Endothelial cell of umbilical vein (primary cell): Measurements from ENCODE around the gene CNNM4. TPM values are rescaled to one million over a fixed set of nuclear protein-coding genes. Genes with fewer than 3 reads are reported as not detected.
A peak's percentile ranks its signal among the peaks of the same experiment; 100 is the strongest.

Experiments used
- BruUV-seq: library from RNA; stranded (reverse); fragments of 400-500 nt; replicated peaks from 2 replicates; lab custom pipeline; 2021; lab: Mats Ljungman, UMichigan
- CTCF ChIA-PET: fragments of 300-600, 350-600 bp; sonication (Branson Sonifier 250); formaldehyde crosslinking; loops from one replicate; lab custom pipeline; 2021; ENCODE audit warnings: antibody characterized with exemption, inconsistent platforms; lab: Charles Lee
- POLR2A ChIA-PET: fragments of 300-600, 350-600 bp; sonication (Branson Sonifier 250); formaldehyde crosslinking; loops from one replicate; lab custom pipeline; 2021; ENCODE audit warnings: antibody characterized with exemption, inconsistent platforms; lab: Charles Lee
- DNase-seq: peaks from one replicate; pipeline ENCODE4 v3.0.0-alpha.2; 2011; ENCODE audit warnings: low read depth, low spot score
- FAIRE-seq: peaks from 2 replicates; lab custom pipeline; 2011; peaks lifted over from hg19 to GRCh38; lab: Jason Lieb, UNC
- H2AFZ ChIP-seq: 2 replicates; pipeline ENCODE4 v1.6.0; 2012; ENCODE audit warnings: low read depth, low read length, control low read depth, inconsistent platforms
- H3K27ac ChIP-seq: 2 replicates; pipeline ENCODE4 v1.5.1; 2011; ENCODE audit warnings: low read depth, mild to moderate bottlenecking, control low read depth, low read length, moderate library complexity; ENCODE audit not compliant: insufficient read depth
- H3K27me3 ChIP-seq, 2 experiments: 2 replicates each; pipeline versions ENCODE4 v1.6.0 to v1.6.1; 2011; ENCODE audit warnings: low read length in 2 of 2, mixed read lengths in 1 of 2; ENCODE audit not compliant: control insufficient read depth in 2 of 2, insufficient read depth in 2 of 2
- H3K36me3 ChIP-seq, 2 experiments: 2 replicates in 1 of 2; 3 replicates in 1 of 2; pipeline ENCODE4 v1.5.1; 2011; ENCODE audit warnings: low read length in 2 of 2, mild to moderate bottlenecking in 1 of 2, moderate library complexity in 1 of 2; ENCODE audit not compliant: control insufficient read depth in 2 of 2, insufficient read depth in 2 of 2; ENCODE audit errors: extremely low read depth in 1 of 2
- H3K4me1 ChIP-seq: 3 replicates; pipeline ENCODE4 v1.5.1; 2011; ENCODE audit warnings: mild to moderate bottlenecking, low read length; ENCODE audit not compliant: control insufficient read depth, insufficient read depth; ENCODE audit errors: extremely low read depth
- H3K4me2 ChIP-seq: 2 replicates; pipeline ENCODE4 v1.6.1; 2011; ENCODE audit warnings: low read length, control low read depth, mixed read lengths; ENCODE audit not compliant: insufficient read depth
- H3K4me3 ChIP-seq, 3 experiments: fragments of 200-600 bp in 1 of 3; sonication (generic), shearing (Covaris generic) in 1 of 3; replicated peaks in 1 of 3; 2 replicates each; pipeline ENCODE4 v1.5.1; 2011 to 2016; ENCODE audit warnings: control low read depth in 3 of 3, low read length in 3 of 3, mild to moderate bottlenecking in 2 of 3, inconsistent platforms in 1 of 3, low read depth in 1 of 3, moderate library complexity in 1 of 3; ENCODE audit not compliant: insufficient read depth in 1 of 3
- H3K79me2 ChIP-seq: 2 replicates; pipeline ENCODE4 v1.6.0; 2012; ENCODE audit warnings: low read length, inconsistent platforms; ENCODE audit not compliant: control insufficient read depth, insufficient read depth
- H3K9ac ChIP-seq: replicated peaks from 2 replicates; pipeline ENCODE3; 2011; ENCODE audit warnings: low read length, control low read depth; ENCODE audit not compliant: insufficient read depth; ENCODE audit errors: extremely low read depth
- H3K9me1 ChIP-seq: replicated peaks from 3 replicates; pipeline ENCODE4 v1.6.0; 2011; ENCODE audit warnings: mild to moderate bottlenecking, low read length; ENCODE audit not compliant: control insufficient read depth, insufficient read depth; ENCODE audit errors: extremely low read depth
- H3K9me3 ChIP-seq: replicated peaks from 2 replicates; pipeline ENCODE4 v1.5.1; 2012; ENCODE audit warnings: low read length, inconsistent platforms; ENCODE audit not compliant: control insufficient read depth, insufficient read depth
- H4K20me1 ChIP-seq: replicated peaks from 2 replicates; pipeline ENCODE3; 2011; ENCODE audit warnings: mild to moderate bottlenecking, low read length; ENCODE audit not compliant: control insufficient read depth, insufficient read depth; ENCODE audit errors: extremely low read depth
- CTCF ChIP-seq, 2 donors: IDR thresholded peaks; 1 replicate in 1 of 2; 2 replicates in 1 of 2; pipeline ENCODE4 v1.5.1; 2011; ENCODE audit warnings: low read length in 2 of 2, mild to moderate bottlenecking in 2 of 2, moderate library complexity in 2 of 2, control low read depth in 1 of 2, inconsistent platforms in 1 of 2, low read depth in 1 of 2; ENCODE audit not compliant: insufficient read depth in 1 of 2; ENCODE audit errors: extremely low read depth in 1 of 2
- EZH2 ChIP-seq: IDR thresholded peaks from 2 replicates; pipeline ENCODE4 v1.6.1; 2012; ENCODE audit warnings: borderline replicate concordance, low read depth, mild to moderate bottlenecking, moderate library complexity, low read length, inconsistent platforms; ENCODE audit not compliant: severe bottlenecking
- FOS ChIP-seq: IDR thresholded peaks from 2 replicates; pipeline ENCODE4 v1.6.1; 2011; ENCODE audit warnings: mild to moderate bottlenecking, low read length, moderate library complexity, borderline replicate concordance; ENCODE audit not compliant: insufficient read depth
- GATA2 ChIP-seq: IDR thresholded peaks from 2 replicates; pipeline ENCODE4 v1.7.0; 2011; ENCODE audit warnings: low read depth, mild to moderate bottlenecking, moderate library complexity, mixed read lengths, low read length; ENCODE audit not compliant: insufficient read length, insufficient read depth
- JUN ChIP-seq: IDR thresholded peaks from 2 replicates; pipeline ENCODE4 v1.6.1; 2011; ENCODE audit warnings: borderline replicate concordance, low read depth; ENCODE audit not compliant: insufficient read length, insufficient read depth
- MYC ChIP-seq: IDR thresholded peaks from one replicate; pipeline ENCODE4 v1.6.1; 2011; ENCODE audit warnings: mild to moderate bottlenecking, low read depth, low read length
- POLR2A ChIP-seq: IDR thresholded peaks from 2 replicates; pipeline ENCODE4 v1.6.1; 2012; ENCODE audit warnings: low read depth, mild to moderate bottlenecking, control low read depth, low read length
- POLR2AphosphoS5 ChIP-seq: IDR thresholded peaks from 2 replicates; pipeline ENCODE4 v1.6.1; 2012; ENCODE audit warnings: low read depth, mild to moderate bottlenecking, control low read depth, low read length, moderate library complexity; ENCODE audit not compliant: insufficient read depth
- dilution Hi-C: fragments of 300-500 bp; cut with MboI; formaldehyde crosslinking; loops from one replicate; pipeline ENCODE4 v1.15.0; 2019; ENCODE audit warnings: low sequenced_read_pairs; ENCODE audit not compliant: extremely low pct_ligation_motif_present
- intact Hi-C: fragments of 100-400 bp; cut with micrococcal nuclease; formaldehyde crosslinking; loops from one replicate; pipeline ENCODE4 v1.10.0; 2022
- polyA plus RNA-seq, 4 experiments: library from polyadenylated mRNA; depleted of rRNA in 3 of 4; stranded (reverse) in 3 of 4; unstranded in 1 of 4; fragments of >200 nt; gene quantifications; 2 replicates each; pipeline versions ENCODE4 v1.2.1 to v1.2.3, GENCODE V29; 2011 to 2012; ENCODE audit warnings: missing spikeins in 1 of 4
- total RNA-seq: library from RNA; stranded (reverse); gene quantifications from 2 replicates; pipeline ENCODE4 v1.2.3, GENCODE V29; 2021
- TF ChIP-seq, protein P1 (sequence below): IDR thresholded peaks from 2 replicates; pipeline ENCODE4 v1.6.1; 2011; ENCODE audit not compliant: insufficient read depth, insufficient read length

CNNM4 gene
- total and polyA plus RNA-seq, 2 donors (not counting 3 experiments of a cell fraction or from before 2014, with no cell fraction given), result 4.7 to 5.3 TPM

- H3K27ac ChIP-seq, result no peak overlapping the region
- H3K9me1 ChIP-seq, result no peaks in the 10 kb centered on the region
- ChIA-PET POLR2A (interaction anchor here (0.7 kb wide), 1 partner anchor 57 kb away, joined by 5 read pairs; no protein-coding TSS in a partner anchor), CTCF (interaction anchor here (0.6 to 2.4 kb wide), 16 partner anchors 10 to 225 kb away, joined by 3 to 7 read pairs (median 4); partner anchors contain the start of gene CNNM3)
- peaks cover 16% of the 10 kb centered on the region for H3K4me1 ChIP-seq
- H3K4me2 ChIP-seq, result peak overlapping the region; percentile 20
- no peak overlapping the region for H3K9ac ChIP-seq
- no peak overlapping the region for H3K4me3 ChIP-seq
- TF ChIP-seq FOS (no peak), CTCF (IDR thresholded peaks at IDR 0.05; ENCODE audit: extremely low read depth in 1 of 2, insufficient read depth in 1 of 2, low read depth in 1 of 2, low read length in 2 of 2) (peak; percentile 28 to 74)
- dilution Hi-C loops, result no loop called here
- BruUV-seq, result no TSS peak
- H2AFZ ChIP-seq, result no peak overlapping the region
- intact Hi-C loops, result loop anchor here (5.0 kb wide), 3 partner anchors 39 to 226 kb away; partner anchors contain the start of gene ARID5A
- DNase-seq (peak; percentile 26), FAIRE-seq (no peak)
- H4K20me1 ChIP-seq, result no peaks in the 10 kb centered on the region
- H3K27me3 ChIP-seq, result no peaks in the 10 kb centered on the region
- no peaks in the 10 kb centered on the region for H3K36me3 ChIP-seq
- H3K79me2 ChIP-seq, result no peaks in the 10 kb centered on the region
- no peaks in the 10 kb centered on the region for H3K9me3 ChIP-seq
These were observed 3.0 kb downstream of the CNNM4 start for GRCh38 chr2:96763511-96764252.

DNA sequence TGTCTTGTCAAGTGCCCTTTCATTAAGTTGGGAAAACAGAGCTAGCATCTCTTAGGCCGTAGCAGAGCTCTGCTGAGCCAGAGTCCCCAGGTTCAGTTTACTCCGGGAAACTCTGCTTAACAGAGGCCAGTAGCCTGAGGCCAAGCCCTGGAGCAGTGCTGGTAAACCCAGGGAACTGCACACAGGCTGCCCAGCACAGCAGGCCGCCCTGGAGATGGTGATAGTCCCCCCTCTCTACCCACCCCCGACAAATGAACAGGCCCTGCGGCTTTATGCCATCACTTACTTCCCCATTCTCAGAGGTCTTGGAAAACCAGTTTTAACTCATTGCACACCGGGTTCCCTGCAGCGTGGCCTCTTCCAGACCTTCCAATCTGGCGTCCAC is 3.5 kb downstream of the CNNM4 start:
- H3K9me3 ChIP-seq, result no peaks in the 10 kb centered on the region
- no peaks in the 10 kb centered on the region for H4K20me1 ChIP-seq
- H3K36me3 ChIP-seq, result no peaks in the 10 kb centered on the region
- H2AFZ ChIP-seq, result no peak overlapping the region
- FAIRE-seq (peak; percentile 35), DNase-seq (no peak)
- ChIA-PET POLR2A (no interaction called here), CTCF (interaction anchor here (0.9 to 2.4 kb wide), 8 partner anchors 15 to 210 kb away, joined by 3 to 6 read pairs (median 4); no protein-coding TSS in a partner anchor)
- H3K4me1 ChIP-seq, result peaks cover 16% of the 10 kb centered on the region
- no peak overlapping the region for H3K4me3 ChIP-seq
- H3K9me1 ChIP-seq, result no peaks in the 10 kb centered on the region
- dilution Hi-C loops (no loop called here), intact Hi-C loops (loop anchor here (5.0 kb wide), 3 partner anchors 38 to 227 kb away; partner anchors contain the start of gene ARID5A)
- H3K4me2 ChIP-seq, result no peak overlapping the region
- BruUV-seq, result no TSS peak
- no peaks in the 10 kb centered on the region for H3K79me2 ChIP-seq
- no peak overlapping the region for H3K9ac ChIP-seq
- no peak overlapping the region for H3K27ac ChIP-seq
- H3K27me3 ChIP-seq, result no peaks in the 10 kb centered on the region
- TF ChIP-seq GATA2, result no peak
- TF ChIP-seq, protein P1, sequence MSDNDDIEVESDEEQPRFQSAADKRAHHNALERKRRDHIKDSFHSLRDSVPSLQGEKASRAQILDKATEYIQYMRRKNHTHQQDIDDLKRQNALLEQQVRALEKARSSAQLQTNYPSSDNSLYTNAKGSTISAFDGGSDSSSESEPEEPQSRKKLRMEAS, result no peak
- no peak for TF ChIP-seq FOS
- no peak for TF ChIP-seq POLR2AphosphoS5
- TF ChIP-seq JUN, result no peak
- TF ChIP-seq MYC, result no peak
- TF ChIP-seq POLR2A, result no peak
- TF ChIP-seq EZH2, result no peak
- no peak for TF ChIP-seq CTCF (IDR thresholded peaks at IDR 0.05; ENCODE audit: extremely low read depth in 1 of 2, insufficient read depth in 1 of 2, low read depth in 1 of 2, low read length in 2 of 2)
